GM12878 (cell line): ENCODE data around the gene FOXA1. TPM values are rescaled to one million over a fixed set of nuclear protein-coding genes. Genes with fewer than 3 reads are reported as not detected.

Experiments used
- ATAC-seq: fragments of 200-7000 bp; cut with Tn5 transposase; 3 replicates; pipeline ENCODE4 v1.9.1; 2020; ENCODE audit warnings: mild to moderate bottlenecking, moderate library complexity
- BruUV-seq: library from RNA; stranded (reverse); fragments of 400-500 nt; replicated peaks from 2 replicates; lab custom pipeline; 2021; lab: Mats Ljungman, UMichigan
- CTCF ChIA-PET: fragments of 300-600 bp; sonication (Branson Sonifier 250); formaldehyde crosslinking; extraction: SDS; loops from one replicate; lab custom pipeline; 2021; ENCODE audit warnings: inconsistent platforms; lab: Yijun Ruan, JAX
- POLR2A ChIA-PET: fragments of 350-600 bp; formaldehyde crosslinking; extraction: SDS; loops from one replicate; lab custom pipeline; 2021; ENCODE audit warnings: inconsistent platforms; lab: Charles Lee
- RAD21 ChIA-PET: fragments of 300-600 bp; sonication (Branson Sonifier 250); formaldehyde crosslinking; loops from one replicate; lab custom pipeline; 2023; ENCODE audit warnings: antibody characterized with exemption; ENCODE audit not compliant: unreplicated experiment; lab: Charles Lee
- SMC1A ChIA-PET: fragments of 300-600 bp; sonication (Branson Sonifier 250); formaldehyde crosslinking; loops from one replicate; lab custom pipeline; 2023; ENCODE audit not compliant: unreplicated experiment, uncharacterized antibody; lab: Charles Lee
- DNase-seq: peaks from one replicate; pipeline ENCODE4 v3.0.0-alpha.2; 2011; ENCODE audit warnings: low read depth, low spot score
- FAIRE-seq: peaks from 3 replicates; lab custom pipeline; 2011; peaks lifted over from hg19 to GRCh38; lab: Jason Lieb, UNC
- H2AFZ ChIP-seq: 2 replicates; pipeline ENCODE4 v1.6.0; 2011; ENCODE audit warnings: low read depth, low read length, control low read depth; ENCODE audit not compliant: control insufficient read depth
- H3K27ac ChIP-seq: 2 replicates; pipeline ENCODE4 v1.5.1; 2011; ENCODE audit warnings: control low read depth; ENCODE audit not compliant: control insufficient read depth, insufficient read depth
- H3K27me3 ChIP-seq, 2 experiments: replicated peaks in 1 of 2; 2 replicates each; pipeline versions ENCODE4 v1.6.0 to v1.6.1; 2011; ENCODE audit warnings: low read length in 1 of 2; ENCODE audit not compliant: control insufficient read depth in 2 of 2, insufficient read depth in 2 of 2
- H3K36me3 ChIP-seq, 2 experiments: 2 replicates each; pipeline ENCODE4 v1.5.1; 2011; ENCODE audit warnings: low read length in 1 of 2; ENCODE audit not compliant: control insufficient read depth in 2 of 2, insufficient read depth in 2 of 2
- H3K4me1 ChIP-seq: 2 replicates; pipeline ENCODE4 v1.6.1; 2011; ENCODE audit warnings: mild to moderate bottlenecking, low read length, moderate library complexity, mixed read lengths; ENCODE audit not compliant: control insufficient read depth, insufficient read depth
- H3K4me2 ChIP-seq: 2 replicates; pipeline ENCODE4 v1.6.0; 2011; ENCODE audit warnings: control low read depth; ENCODE audit not compliant: control insufficient read depth, insufficient read depth
- H3K4me3 ChIP-seq: fragments of 200-600 bp; sonication (generic); 2 replicates; pipeline ENCODE4 v1.5.1; 2016
- H3K79me2 ChIP-seq: 2 replicates; pipeline ENCODE4 v1.6.0; 2011; ENCODE audit warnings: low read length; ENCODE audit not compliant: control insufficient read depth, insufficient read depth
- H3K9ac ChIP-seq: 2 replicates; pipeline ENCODE4 v1.8.0; 2011; ENCODE audit warnings: low read length, control low read depth, mixed read lengths; ENCODE audit not compliant: control insufficient read depth, insufficient read depth
- H3K9me3 ChIP-seq: replicated peaks from 3 replicates; pipeline ENCODE4 v1.5.1; 2011; ENCODE audit warnings: mild to moderate bottlenecking, low read length; ENCODE audit not compliant: control insufficient read depth, insufficient read depth
- H4K20me1 ChIP-seq: 2 replicates; pipeline ENCODE4 v1.6.0; 2011; ENCODE audit not compliant: control insufficient read depth, insufficient read depth
- GATAD2B ChIP-seq: fragments of 450-650 bp; conservative IDR thresholded peaks from 2 replicates; pipeline ENCODE4 v1.6.1; 2017; ENCODE audit warnings: low read depth, mild to moderate bottlenecking, moderate library complexity
- KDM1A ChIP-seq: fragments of 200-600 bp; sonication (generic); IDR thresholded peaks from 2 replicates; pipeline ENCODE4 v1.6.1; 2016; ENCODE audit warnings: borderline replicate concordance
- MAX ChIP-seq: IDR thresholded peaks from 2 replicates; pipeline ENCODE4 v1.6.1; 2012; ENCODE audit warnings: low read depth, low read length, improper control_type of control experiment
- MTA3 ChIP-seq: IDR thresholded peaks from 2 replicates; pipeline ENCODE4 v1.6.1; 2012; ENCODE audit warnings: low read length, inconsistent platforms, borderline replicate concordance
- RELA ChIP-seq: fragments of 450-650 bp; IDR thresholded peaks from 2 replicates; pipeline ENCODE4 v1.8.0; 2014; ENCODE audit warnings: borderline replicate concordance; ENCODE audit not compliant: partially characterized antibody
- SKIL ChIP-seq: fragments of 450-650 bp; IDR thresholded peaks from 2 replicates; pipeline ENCODE4 v1.6.1; 2017; ENCODE audit warnings: mild to moderate bottlenecking, low read depth, inconsistent platforms; ENCODE audit not compliant: poor library complexity, severe bottlenecking
- SP1 ChIP-seq: IDR thresholded peaks from one replicate; pipeline ENCODE4 v1.6.1; 2011; ENCODE audit warnings: low read depth, low read length
- SPI1 ChIP-seq: IDR thresholded peaks from 2 replicates; pipeline ENCODE4 v1.6.1; 2011; ENCODE audit warnings: low read depth, mild to moderate bottlenecking, low read length, moderate library complexity, borderline replicate concordance; ENCODE audit not compliant: insufficient read depth
- TAF1 ChIP-seq: IDR thresholded peaks from 2 replicates; pipeline ENCODE4 v1.6.1; 2011; ENCODE audit warnings: mild to moderate bottlenecking, low read depth, low read length, borderline replicate concordance
- ZNF592 ChIP-seq: fragments of 450-650 bp; IDR thresholded peaks from 2 replicates; pipeline ENCODE4 v1.6.1; 2017; ENCODE audit warnings: mild to moderate bottlenecking, moderate library complexity
- WGBS: methylation state at CpG from one replicate; pipeline ENCODE4 v1.1.6; 2016; ENCODE audit warnings: low lambda C conversion rate; ENCODE audit not compliant: insufficient replicate concordance, insufficient coverage; ENCODE audit errors: missing lambda C conversion rate; 5-methylcytosine and 5-hydroxymethylcytosine counted together
- in situ Hi-C: fragments of 300-500 bp; cut with MboI; formaldehyde crosslinking; loops from 9 replicates; pipeline ENCODE4 v1.14.3; 2018; ENCODE audit warnings: mixed read lengths
- intact Hi-C: fragments of 100-400 bp; cut with micrococcal nuclease; formaldehyde crosslinking; loops from one replicate; pipeline ENCODE4 v1.14.2; 2022; ENCODE audit not compliant: unreplicated experiment
- polyA plus RNA-seq, 11 experiments: library from polyadenylated mRNA; depleted of rRNA in 4 of 11; unstranded in 6 of 11; stranded (reverse) in 5 of 11; fragments of >200 nt; fragmentation: Nextera tagmentation in 4 of 11; fragmentation: Illumina TruSeq in 1 of 11; extraction: Ambion mirVana in 4 of 11; extraction: Trizol in 1 of 11; gene quantifications; 1 replicate in 1 of 11; 2 replicates in 10 of 11; pipeline versions ENCODE4 v1.2.1 to v1.2.3, GENCODE V29; 2011 to 2016; ENCODE audit warnings: inconsistent platforms in 2 of 11, missing spikeins in 2 of 11, low read depth in 1 of 11
- total RNA-seq, 4 experiments: library from RNA; depleted of rRNA in 3 of 4; stranded (reverse); fragments of >200 nt in 3 of 4; fragmentation: Illumina TruSeq in 1 of 4; extraction: Trizol in 1 of 4; gene quantifications; 2 replicates each; pipeline versions ENCODE4 v1.2.1 to v1.2.3, GENCODE V29; 2013 to 2021

Gene FOXA1
- total and polyA plus RNA-seq, 10 of the 15 experiments (the other 5 are each of a cell fraction or from before 2014, with no cell fraction given) = 0.03 to 0.18 (median 0.06) TPM; not detected in 7

- Histone ChIP-seq H3K4me1 (no peaks in the 10 kb centered on the region), H3K4me2 (no peak overlapping the region), H3K27me3 (no peaks in the 10 kb centered on the region), H3K27ac (no peak overlapping the region), H3K4me3 (no peak overlapping the region)
- POLR2A ChIA-PET = no interaction called here
- SMC1A ChIA-PET = no interaction called here
- no peak for ATAC-seq
- intact Hi-C loops = no loop called here
- TF ChIP-seq MAX (no peak), SP1 (no peak), GATAD2B (no peak), SPI1 (no peak), RELA (no peak), TAF1 (no peak), MTA3 (no peak), KDM1A (no peak), SKIL (no peak), ZNF592 (no peak)
- TF ChIP-seq, all 136 proteins: peak for 0
- Histone ChIP-seq H3K9ac (no peak overlapping the region), H4K20me1 (no peaks in the 10 kb centered on the region), H3K79me2 (no peaks in the 10 kb centered on the region), H3K36me3 (no peaks in the 10 kb centered on the region), H3K9me3 (no peaks in the 10 kb centered on the region; the same call in 2 of the 3 replicates), H2AFZ (no peak overlapping the region)
- 55% methylated on average over 31 of the region's 81 CpGs for WGBS
- RAD21 ChIA-PET = no interaction called here
- DNase-seq = no peak
- in situ Hi-C loops = no loop called here
- BruUV-seq = no TSS peak
- FAIRE-seq = no peak
- CTCF ChIA-PET = no interaction called here
Observed at GRCh38 chr14:37622231-37622923, 27.3 kb upstream of the FOXA1 start.
